H1 (cell line): ENCODE results near the gene ZNF521. TPM values are rescaled to one million over a fixed set of nuclear protein-coding genes. Genes with fewer than 3 reads are reported as not detected.

Experiments used
- CHD7 ChIP-seq: fragments of 300-600 bp; sonication (generic); IDR thresholded peaks from 2 replicates; pipeline ENCODE4 v1.7.1; 2012; ENCODE audit warnings: low read length, moderate library complexity, mild to moderate bottlenecking, inconsistent platforms; ENCODE audit not compliant: insufficient replicate concordance
- polyA plus RNA-seq, 7 experiments: library from polyadenylated mRNA; depleted of rRNA in 3 of 7; stranded (reverse) in 5 of 7; unstranded in 2 of 7; fragments of >200 nt in 5 of 7; fragments of 200-250 nt in 2 of 7; gene quantifications; 1 replicate in 5 of 7; 2 replicates in 1 of 7; 4 replicates in 1 of 7; pipeline versions ENCODE4 v1.2.1 to v1.2.3, GENCODE V29; 2011 to 2013; ENCODE audit warnings: missing spikeins in 2 of 7, mixed read lengths in 2 of 7
- total RNA-seq: library from RNA; stranded (reverse); fragmentation: NEBNext Ultra II Directional; extraction: Animal tissue kit (Norgen Biotek cat#: 25700); gene quantifications from 2 replicates; pipeline ENCODE4 v1.2.1, GENCODE V29; 2021

The ZNF521 gene
- total and polyA plus RNA-seq, 2 of the 8 experiments (the other 6 are each of a cell fraction or from before 2014, with no cell fraction given) = 9.5 to 15.8 TPM

GRCh38 chr18:25089470-25089869 is 262.5 kb downstream of the ZNF521 start (continued):
- no peak for TF ChIP-seq CHD7
